Breast epithelium (tissue), 4 donors: ENCODE measurements around the gene RYR1. TPM values are rescaled to one million over a fixed set of nuclear protein-coding genes. Genes with fewer than 3 reads are reported as not detected.

Experiments
- DNase-seq, 2 donors: peaks; one replicate each; pipeline ENCODE4 v3.0.0-alpha.2; 2019; ENCODE audit warnings: low spot score in 2 of 2
- H3K27ac ChIP-seq, 2 donors: fragments of 200-600 bp; sonication (generic) in 1 of 2; one replicate each; pipeline ENCODE4 v1.5.1; 2016 to 2019; ENCODE audit warnings: mild to moderate bottlenecking in 1 of 2
- H3K27me3 ChIP-seq, 2 donors: fragments of 200-600 bp; sonication (generic) in 1 of 2; one replicate each; pipeline versions ENCODE4 v1.5.1 to v1.6.0; 2017 to 2019; ENCODE audit warnings: control low read depth in 1 of 2, mild to moderate bottlenecking in 1 of 2
- H3K36me3 ChIP-seq: fragments of 200-600 bp; one replicate; pipeline ENCODE4 v1.5.1; 2019
- H3K4me1 ChIP-seq, 2 donors: fragments of 200-600 bp; sonication (generic); one replicate each; pipeline ENCODE4 v1.5.1; 2016 to 2019; ENCODE audit warnings: control low read depth in 1 of 2
- H3K4me3 ChIP-seq, 3 donors: fragments of 200-600 bp; sonication (generic); 1 replicate in 2 of 3; 2 replicates in 1 of 3; pipeline ENCODE4 v1.5.1; 2016 to 2019; ENCODE audit warnings: mild to moderate bottlenecking in 3 of 3, moderate library complexity in 2 of 3
- H3K9me3 ChIP-seq, 2 donors: fragments of 200-600 bp; sonication (generic) in 1 of 2; one replicate each; pipeline ENCODE4 v1.5.1; 2016 to 2019; ENCODE audit warnings: control low read depth in 1 of 2
- POLR2A ChIP-seq: fragments of 450-650 bp; IDR thresholded peaks from one replicate; pipeline ENCODE4 v1.6.1; 2016; ENCODE audit warnings: antibody characterized with exemption, mild to moderate bottlenecking, moderate library complexity
- POLR2AphosphoS5 ChIP-seq, 3 donors: sonication (generic); formaldehyde crosslinking; IDR thresholded peaks; one replicate each; pipeline ENCODE4 v1.6.1; 2017; ENCODE audit warnings: antibody characterized with exemption in 3 of 3
- intact Hi-C: fragments of 100-400 bp; cut with DNase I; formaldehyde crosslinking; loops from one replicate; pipeline ENCODE4 v1.15.1; 2023; ENCODE audit warnings: low total_unique reads
- total RNA-seq, 3 donors: library from RNA; depleted of rRNA; stranded (reverse); fragments of >200 nt; gene quantifications; one replicate each; pipeline ENCODE4 v1.1.0, GENCODE V29; 2016
- TF ChIP-seq, protein P1 (sequence below), 3 donors: fragments of 450-650 bp; IDR thresholded peaks; one replicate each; pipeline ENCODE4 v1.5.1; 2016 to 2017; ENCODE audit warnings: antibody characterized with exemption in 3 of 3, mild to moderate bottlenecking in 3 of 3, moderate library complexity in 3 of 3

RYR1 gene
- total RNA-seq, 3 donors from 2014 or later, result 1.3 to 6.7 (median 3.5) TPM

DNA sequence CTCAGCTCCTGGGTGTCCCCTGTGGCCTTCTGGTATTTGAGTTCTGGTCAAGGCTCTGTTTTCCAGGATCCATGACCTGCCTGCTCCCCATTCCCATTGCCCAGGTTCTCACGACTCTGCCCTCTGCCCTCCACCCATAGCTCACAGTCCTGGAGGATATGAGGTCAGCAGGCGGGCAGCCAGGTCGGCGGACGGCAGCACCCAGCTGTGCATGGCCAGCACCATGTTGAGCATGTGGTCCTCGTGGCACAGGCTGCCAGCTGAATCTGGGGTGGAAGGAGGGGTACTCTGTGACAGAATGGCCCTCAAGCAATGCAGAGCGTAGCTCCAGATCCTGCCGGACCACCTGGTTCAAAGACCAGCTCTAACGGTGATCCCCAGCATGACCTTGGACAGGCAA lies 12.6 kb upstream of the RYR1 start:
- H3K4me3 ChIP-seq, result no peak overlapping the region
- intact Hi-C loops, result no loop called here
- no peak for DNase-seq
- H3K27ac ChIP-seq, result no peak overlapping the region
- no peaks in the 10 kb centered on the region for H3K4me1 ChIP-seq
- no peak for TF ChIP-seq POLR2A
- no peak for TF ChIP-seq POLR2AphosphoS5 (IDR thresholded peaks at IDR 0.05)
- TF ChIP-seq, protein P1, sequence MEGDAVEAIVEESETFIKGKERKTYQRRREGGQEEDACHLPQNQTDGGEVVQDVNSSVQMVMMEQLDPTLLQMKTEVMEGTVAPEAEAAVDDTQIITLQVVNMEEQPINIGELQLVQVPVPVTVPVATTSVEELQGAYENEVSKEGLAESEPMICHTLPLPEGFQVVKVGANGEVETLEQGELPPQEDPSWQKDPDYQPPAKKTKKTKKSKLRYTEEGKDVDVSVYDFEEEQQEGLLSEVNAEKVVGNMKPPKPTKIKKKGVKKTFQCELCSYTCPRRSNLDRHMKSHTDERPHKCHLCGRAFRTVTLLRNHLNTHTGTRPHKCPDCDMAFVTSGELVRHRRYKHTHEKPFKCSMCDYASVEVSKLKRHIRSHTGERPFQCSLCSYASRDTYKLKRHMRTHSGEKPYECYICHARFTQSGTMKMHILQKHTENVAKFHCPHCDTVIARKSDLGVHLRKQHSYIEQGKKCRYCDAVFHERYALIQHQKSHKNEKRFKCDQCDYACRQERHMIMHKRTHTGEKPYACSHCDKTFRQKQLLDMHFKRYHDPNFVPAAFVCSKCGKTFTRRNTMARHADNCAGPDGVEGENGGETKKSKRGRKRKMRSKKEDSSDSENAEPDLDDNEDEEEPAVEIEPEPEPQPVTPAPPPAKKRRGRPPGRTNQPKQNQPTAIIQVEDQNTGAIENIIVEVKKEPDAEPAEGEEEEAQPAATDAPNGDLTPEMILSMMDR (IDR thresholded peaks at IDR 0.05), result no peak
- no peaks in the 10 kb centered on the region for H3K36me3 ChIP-seq
- H3K9me3 ChIP-seq, result no peaks in the 10 kb centered on the region
- peaks cover 0 to 10% of the 10 kb centered on the region in 2 donors for H3K27me3 ChIP-seq

DNA sequence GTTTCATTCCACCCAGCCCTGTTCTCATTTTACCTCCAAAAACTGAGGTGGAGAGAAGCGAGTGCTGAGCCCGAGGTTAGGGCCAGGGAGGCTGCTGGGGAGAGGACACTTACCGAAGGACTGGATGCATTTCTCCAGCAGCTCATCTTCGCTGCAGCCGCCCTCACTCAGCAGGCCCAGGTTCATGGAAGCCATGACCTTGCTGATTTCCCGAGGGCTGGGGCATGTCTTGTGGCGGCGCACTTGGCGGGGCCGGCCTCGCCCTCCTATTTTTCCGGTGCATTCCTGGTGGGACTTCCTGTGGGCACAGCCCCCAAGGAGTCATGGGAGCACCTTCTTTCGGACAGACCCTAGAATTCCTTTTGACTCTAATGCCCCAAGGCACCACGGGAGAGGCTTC lies 11.6 kb upstream of the RYR1 start:
- Histone ChIP-seq H3K27me3 (peaks cover 0 to 10% of the 10 kb centered on the region in 2 donors), H3K4me1 (no peaks in the 10 kb centered on the region)

DNA sequence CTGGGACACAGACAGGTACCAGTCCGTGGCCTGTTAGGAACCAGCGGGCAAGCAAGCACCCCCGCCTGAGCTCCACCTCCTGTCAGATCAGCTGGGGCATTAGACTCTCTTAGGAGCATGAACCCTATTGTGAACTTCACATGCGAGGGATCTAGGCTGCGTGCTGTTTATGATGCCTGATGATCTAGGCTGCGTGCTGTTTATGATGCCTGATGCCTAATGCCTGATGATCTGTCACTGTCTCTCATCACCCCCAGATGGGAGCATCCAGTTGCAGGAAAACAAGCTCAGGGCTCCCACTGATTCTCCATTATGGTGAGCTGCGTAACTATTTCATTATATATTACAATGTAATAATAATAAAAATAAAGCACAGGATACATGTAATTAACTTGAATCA lies 11.1 kb upstream of the RYR1 start:
- Histone ChIP-seq H3K4me1 (no peaks in the 10 kb centered on the region), H3K9me3 (no peaks in the 10 kb centered on the region), H3K36me3 (no peaks in the 10 kb centered on the region), H3K27me3 (peaks cover 0 to 10% of the 10 kb centered on the region in 2 donors), H3K4me3 (no peak overlapping the region), H3K27ac (no peak overlapping the region)
- intact Hi-C loops, result no loop called here
- DNase-seq, result no peak
- TF ChIP-seq POLR2AphosphoS5 (IDR thresholded peaks at IDR 0.05) (no peak), POLR2A (no peak)
- TF ChIP-seq, protein P1 (IDR thresholded peaks at IDR 0.05), result no peak

More for the DNA sequence above, 11.6 kb upstream of the RYR1 start:
- Histone ChIP-seq H3K4me3 (no peak overlapping the region), H3K9me3 (no peaks in the 10 kb centered on the region), H3K27ac (no peak overlapping the region), H3K36me3 (no peaks in the 10 kb centered on the region)
- TF ChIP-seq POLR2AphosphoS5 (IDR thresholded peaks at IDR 0.05) (no peak), POLR2A (no peak)
- TF ChIP-seq, protein P1 (IDR thresholded peaks at IDR 0.05), result no peak
- DNase-seq, result no peak
- intact Hi-C loops, result no loop called here

DNA sequence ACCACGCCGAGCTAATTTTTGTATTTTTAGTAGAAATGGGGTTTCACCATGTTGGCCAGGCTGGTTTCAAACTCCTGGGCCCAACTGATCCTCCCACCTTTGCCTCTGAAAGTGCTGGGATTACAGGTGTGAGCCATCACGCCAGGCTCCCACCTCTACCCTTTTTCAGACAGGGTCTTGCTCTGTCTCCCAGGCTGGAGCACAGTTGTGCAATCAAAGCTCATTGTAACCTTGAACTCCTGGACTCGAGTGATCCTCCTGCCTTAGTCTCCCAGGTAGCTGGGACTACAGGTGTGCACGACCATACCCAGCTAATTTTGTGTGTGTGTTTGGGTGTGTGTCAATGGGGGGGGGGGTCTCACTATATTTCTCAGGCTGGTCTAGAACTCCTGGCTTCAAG lies 9.2 kb upstream of the RYR1 start:
- intact Hi-C loops, result no loop called here

DNA sequence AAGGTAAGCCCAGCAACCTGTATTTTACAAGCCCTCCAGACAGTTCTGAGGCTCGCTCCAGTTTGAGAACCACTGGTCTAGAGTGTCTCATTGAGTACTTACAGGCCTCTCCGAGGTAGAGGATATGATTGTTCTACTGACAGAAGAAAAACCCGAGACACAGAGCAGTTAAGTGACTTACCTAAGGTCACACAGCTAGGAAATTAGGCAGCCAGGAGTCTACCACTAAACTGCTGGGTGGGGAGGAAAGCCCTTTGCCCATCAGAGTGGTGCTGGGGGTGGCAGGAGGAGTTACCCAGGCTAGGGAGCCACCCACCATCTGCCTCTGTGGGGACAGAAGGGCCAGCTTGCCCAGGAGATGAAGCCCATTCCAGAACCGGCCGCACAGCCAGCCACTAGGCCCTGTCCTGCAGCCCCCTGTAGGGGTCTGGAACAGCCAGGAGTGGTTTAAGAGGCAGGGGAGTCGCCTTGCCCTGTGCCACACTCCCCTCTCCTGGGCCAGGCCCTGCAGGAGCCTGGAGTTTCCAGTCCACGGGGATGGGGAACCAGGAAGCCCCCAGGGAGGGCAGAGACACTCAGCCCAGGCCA lies 8.2 kb upstream of the RYR1 start:
- no peak for TF ChIP-seq POLR2A
- TF ChIP-seq, protein P1 (IDR thresholded peaks at IDR 0.05), result no peak
- intact Hi-C loops, result no loop called here
- Histone ChIP-seq H3K27me3 (peaks cover 0 to 10% of the 10 kb centered on the region in 2 donors), H3K36me3 (no peaks in the 10 kb centered on the region), H3K4me3 (peak overlapping the region; percentile 13 to 35 (median 32)), H3K9me3 (no peaks in the 10 kb centered on the region), H3K27ac (no peak overlapping the region), H3K4me1 (no peaks in the 10 kb centered on the region)
- no peak for DNase-seq

More for the DNA sequence above, 9.2 kb upstream of the RYR1 start:
- Histone ChIP-seq H3K27ac (no peak overlapping the region), H3K27me3 (peaks cover 0 to 10% of the 10 kb centered on the region in 2 donors), H3K9me3 (no peaks in the 10 kb centered on the region), H3K36me3 (no peaks in the 10 kb centered on the region), H3K4me3 (no peak overlapping the region), H3K4me1 (no peaks in the 10 kb centered on the region)
- TF ChIP-seq POLR2AphosphoS5 (IDR thresholded peaks at IDR 0.05) (no peak), POLR2A (no peak)
- TF ChIP-seq, protein P1 (IDR thresholded peaks at IDR 0.05), result no peak
- DNase-seq, result no peak
